Stimulated activated effector memory CD8-positive, alpha-beta T cell treated with anti-CD3 and anti-CD28 coated beads, Interleukin-12 subunit alpha, Interleukin-12 subunit beta, amount 100 ng/mL, for 72 hours (primary cell): Measurements from ENCODE around the gene CCNJL.

Experiments
- ATAC-seq: fragments of 150-1000 bp; cut with Tn5 transposase; 2 replicates; pipeline ENCODE4 v1.10.0; 2021
- DNase-seq, 2 donors: peaks; one replicate each; pipeline ENCODE4 v3.0.0; 2021 to 2022; ENCODE audit warnings: low spot score in 2 of 2
- H3K27ac Mint-ChIP-seq: one replicate; pipeline ENCODE4 v1.8.0; 2022; ENCODE audit warnings: mild to moderate bottlenecking, mixed read lengths
- H3K36me3 Mint-ChIP-seq: one replicate; pipeline ENCODE4 v1.8.0; 2022; ENCODE audit warnings: mild to moderate bottlenecking, mixed read lengths
- H3K4me1 Mint-ChIP-seq: one replicate; pipeline ENCODE4 v1.8.0; 2022; ENCODE audit warnings: mixed read lengths
- H3K4me3 Mint-ChIP-seq: one replicate; pipeline ENCODE4 v1.8.0; 2022; ENCODE audit warnings: mild to moderate bottlenecking, mixed read lengths
- H3K9me3 Mint-ChIP-seq: one replicate; pipeline ENCODE4 v1.8.0; 2022; ENCODE audit warnings: mixed read lengths

The CCNJL gene

GRCh38 chr5:160312134-160312959 is at the start of gene CCNJL:
TSS of gene CCNJL (minus strand) at chr5:160312564. CDS start at chr5:160311923, 641 bp downstream.
- Mint-ChIP-seq H3K27ac (no peak within 1 kb of the TSS), H3K4me1 (peaks cover 7% of the 10 kb centered on the region), H3K4me3 (peak within 1 kb of the TSS; percentile 70), H3K36me3 (no peaks in the 10 kb centered on the region), H3K9me3 (no peaks in the 10 kb centered on the region)
- peak; percentile 42 for ATAC-seq
- no peak for DNase-seq

GRCh38 chr5:160361624-160362228 is 49.4 kb upstream of the CCNJL start:
- ATAC-seq (no peak), DNase-seq (no peak)
- H3K4me1 Mint-ChIP-seq = no peaks in the 10 kb centered on the region
- no peak overlapping the region for H3K4me3 Mint-ChIP-seq
- no peak overlapping the region for H3K27ac Mint-ChIP-seq
- no peaks in the 10 kb centered on the region for H3K9me3 Mint-ChIP-seq
- no peaks in the 10 kb centered on the region for H3K36me3 Mint-ChIP-seq

GRCh38 chr5:160360310-160360709 is 47.9 kb upstream of the CCNJL start:
- H3K9me3 Mint-ChIP-seq = no peaks in the 10 kb centered on the region
- H3K36me3 Mint-ChIP-seq = no peaks in the 10 kb centered on the region
- DNase-seq (no peak), ATAC-seq (no peak)
- H3K4me1 Mint-ChIP-seq = no peaks in the 10 kb centered on the region
- no peak overlapping the region for H3K27ac Mint-ChIP-seq
- H3K4me3 Mint-ChIP-seq = no peak overlapping the region

GRCh38 chr5:160359816-160360215 is 47.5 kb upstream of the CCNJL start:
- Mint-ChIP-seq H3K4me3 (no peak overlapping the region), H3K27ac (no peak overlapping the region), H3K4me1 (no peaks in the 10 kb centered on the region), H3K36me3 (no peaks in the 10 kb centered on the region), H3K9me3 (no peaks in the 10 kb centered on the region)
- no peak for ATAC-seq
- no peak for DNase-seq

GRCh38 chr5:160359242-160359641 is 46.9 kb upstream of the CCNJL start:
- ATAC-seq (no peak), DNase-seq (no peak)
- Mint-ChIP-seq H3K27ac (no peak overlapping the region), H3K4me1 (no peaks in the 10 kb centered on the region), H3K4me3 (no peak overlapping the region), H3K36me3 (no peaks in the 10 kb centered on the region), H3K9me3 (no peaks in the 10 kb centered on the region)

GRCh38 chr5:160357861-160358411 is 45.6 kb upstream of the CCNJL start:
- DNase-seq = no peak
- H3K9me3 Mint-ChIP-seq = no peaks in the 10 kb centered on the region
- H3K36me3 Mint-ChIP-seq = no peaks in the 10 kb centered on the region
- no peak for ATAC-seq
- H3K4me1 Mint-ChIP-seq = no peaks in the 10 kb centered on the region
- no peak overlapping the region for H3K4me3 Mint-ChIP-seq
- no peak overlapping the region for H3K27ac Mint-ChIP-seq

- ATAC-seq (no peak), DNase-seq (no peak)
- Mint-ChIP-seq H3K4me3 (no peak overlapping the region), H3K4me1 (no peaks in the 10 kb centered on the region), H3K36me3 (no peaks in the 10 kb centered on the region), H3K9me3 (no peaks in the 10 kb centered on the region), H3K27ac (no peak overlapping the region)
Measured at GRCh38 chr5:160357394-160357793, 45.0 kb upstream of the CCNJL start.

GRCh38 chr5:160356550-160357347 is 44.4 kb upstream of the CCNJL start:
- no peak overlapping the region for H3K4me3 Mint-ChIP-seq
- H3K4me1 Mint-ChIP-seq = no peaks in the 10 kb centered on the region
- H3K9me3 Mint-ChIP-seq = no peaks in the 10 kb centered on the region
- no peak overlapping the region for H3K27ac Mint-ChIP-seq
- no peaks in the 10 kb centered on the region for H3K36me3 Mint-ChIP-seq
- ATAC-seq (no peak), DNase-seq (no peak)

- ATAC-seq (no peak), DNase-seq (no peak)
- H3K9me3 Mint-ChIP-seq = no peaks in the 10 kb centered on the region
- no peak overlapping the region for H3K27ac Mint-ChIP-seq
- no peak overlapping the region for H3K4me3 Mint-ChIP-seq
- H3K4me1 Mint-ChIP-seq = no peaks in the 10 kb centered on the region
- H3K36me3 Mint-ChIP-seq = no peaks in the 10 kb centered on the region
Measured at GRCh38 chr5:160354666-160355065, 42.3 kb upstream of the CCNJL start.

- Mint-ChIP-seq H3K9me3 (no peaks in the 10 kb centered on the region), H3K27ac (no peak overlapping the region), H3K36me3 (no peaks in the 10 kb centered on the region), H3K4me1 (no peaks in the 10 kb centered on the region), H3K4me3 (no peak overlapping the region)
- no peak for DNase-seq
- ATAC-seq = no peak
Measured at GRCh38 chr5:160353379-160353778, 41.0 kb upstream of the CCNJL start.

GRCh38 chr5:160352308-160352707 is 39.9 kb upstream of the CCNJL start:
- H3K9me3 Mint-ChIP-seq = no peaks in the 10 kb centered on the region
- no peak overlapping the region for H3K27ac Mint-ChIP-seq
- ATAC-seq (no peak), DNase-seq (no peak)
- H3K4me1 Mint-ChIP-seq = no peaks in the 10 kb centered on the region
- no peaks in the 10 kb centered on the region for H3K36me3 Mint-ChIP-seq
- H3K4me3 Mint-ChIP-seq = no peak overlapping the region

- H3K27ac Mint-ChIP-seq = no peak overlapping the region
- no peak overlapping the region for H3K4me3 Mint-ChIP-seq
- H3K36me3 Mint-ChIP-seq = no peaks in the 10 kb centered on the region
- H3K9me3 Mint-ChIP-seq = no peaks in the 10 kb centered on the region
- no peak for ATAC-seq
- DNase-seq = no peak
- H3K4me1 Mint-ChIP-seq = no peaks in the 10 kb centered on the region
Measured at GRCh38 chr5:160349935-160350303, 37.6 kb upstream of the CCNJL start.

- Mint-ChIP-seq H3K9me3 (no peaks in the 10 kb centered on the region), H3K4me3 (no peak overlapping the region), H3K36me3 (no peaks in the 10 kb centered on the region), H3K4me1 (no peaks in the 10 kb centered on the region), H3K27ac (no peak overlapping the region)
- DNase-seq = no peak
- ATAC-seq = no peak
Measured at GRCh38 chr5:160349249-160349934, 37.0 kb upstream of the CCNJL start.

- ATAC-seq (no peak), DNase-seq (no peak)
- no peak overlapping the region for H3K27ac Mint-ChIP-seq
- H3K9me3 Mint-ChIP-seq = no peaks in the 10 kb centered on the region
- no peak overlapping the region for H3K4me3 Mint-ChIP-seq
- no peaks in the 10 kb centered on the region for H3K36me3 Mint-ChIP-seq
- no peaks in the 10 kb centered on the region for H3K4me1 Mint-ChIP-seq
Measured at GRCh38 chr5:160348080-160348479, 35.7 kb upstream of the CCNJL start.

GRCh38 chr5:160347448-160347847 is 35.1 kb upstream of the CCNJL start:
- Mint-ChIP-seq H3K4me3 (no peak overlapping the region), H3K36me3 (no peaks in the 10 kb centered on the region), H3K9me3 (no peaks in the 10 kb centered on the region), H3K4me1 (no peaks in the 10 kb centered on the region), H3K27ac (no peak overlapping the region)
- DNase-seq (no peak), ATAC-seq (no peak)
